Measurements from ENCODE around the gene SPACA5B. TPM values are rescaled to one million over a fixed set of nuclear protein-coding genes. Genes with fewer than 3 reads are reported as not detected.

Gene SPACA5B
- not detected in 5 replicates for total RNA-seq (2022; extraction: Qiagen RNA extraction)

DNA sequence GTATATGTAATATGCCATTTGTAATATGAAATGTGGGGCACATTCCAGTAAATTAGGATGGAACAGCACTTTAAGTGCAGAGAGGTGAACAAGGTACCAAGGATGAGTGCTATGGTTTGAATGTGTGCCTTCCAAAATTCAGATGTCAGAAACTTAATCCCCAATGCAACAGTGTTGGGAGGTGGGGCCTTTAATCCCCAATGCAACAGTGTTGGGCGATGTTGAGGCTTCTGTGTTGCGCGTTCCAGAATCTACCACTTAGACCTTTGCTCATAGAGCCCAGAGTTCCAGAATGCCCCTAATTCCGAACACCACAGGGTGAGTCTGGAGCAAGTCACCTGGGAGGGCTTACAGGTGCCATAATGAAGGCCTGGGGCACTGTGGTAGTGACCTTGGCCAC, at the start of gene SPACA5B:
Gene SPACA5B (plus strand): TSS at position 301 of the 400 bp plus-strand sequence. CDS start 62 bp downstream, at position 363.

Other genes with a start within 250 kb of the SPACA5B start
- 3.0 to 4.2 TPM (median 3.5 TPM) in 5 replicates for gene ZNF182, start 126.6 kb upstream of the SPACA5B start, total RNA-seq (2022; extraction: Qiagen RNA extraction)
- gene SPACA5, start 123.6 kb upstream of the SPACA5B start, total RNA-seq (2022; extraction: Qiagen RNA extraction), result not detected in 5 replicates
- gene ZNF630, start 59.0 kb upstream of the SPACA5B start, total RNA-seq (2022; extraction: Qiagen RNA extraction), result 0.27 to 0.38 TPM (median 0.34 TPM) in 5 replicates
- gene SSX5, start 66.2 kb downstream of the SPACA5B start, total RNA-seq (2022; extraction: Qiagen RNA extraction), result not detected in 5 replicates
- gene SSX1, start 124.8 kb downstream of the SPACA5B start, total RNA-seq (2022; extraction: Qiagen RNA extraction), result not detected in 5 replicates
- not detected in 5 replicates for gene SSX3, start 226.1 kb downstream of the SPACA5B start, total RNA-seq (2022; extraction: Qiagen RNA extraction)

Measured in A549 treated with dexamethasone at 1 μM for 4 hours (cell line).